Loucy (cell line): ENCODE data around the gene CACNA1D.
A peak's percentile ranks its signal among the peaks of the same experiment; 100 is the strongest.

ENCODE experiments used
- CTCF ChIP-seq: fragments of 200-600 bp; sonication (generic); conservative IDR thresholded peaks from 2 replicates; pipeline ENCODE4 v1.5.1; 2014; ENCODE audit warnings: mild to moderate bottlenecking, antibody characterized with exemption, low read length
- EZH2phosphoT487 ChIP-seq: fragments of 200-600 bp; IDR thresholded peaks from 2 replicates; pipeline ENCODE4 v1.6.1; 2018; ENCODE audit warnings: antibody characterized with exemption, mild to moderate bottlenecking, moderate library complexity, borderline replicate concordance

- TF ChIP-seq CTCF (peak; percentile 45), EZH2phosphoT487 (no peak)
Observed at GRCh38 chr3:53729618-53730017, 235.2 kb downstream of the CACNA1D start.
